Measurements from ENCODE around the gene FBXO11.

DNA sequence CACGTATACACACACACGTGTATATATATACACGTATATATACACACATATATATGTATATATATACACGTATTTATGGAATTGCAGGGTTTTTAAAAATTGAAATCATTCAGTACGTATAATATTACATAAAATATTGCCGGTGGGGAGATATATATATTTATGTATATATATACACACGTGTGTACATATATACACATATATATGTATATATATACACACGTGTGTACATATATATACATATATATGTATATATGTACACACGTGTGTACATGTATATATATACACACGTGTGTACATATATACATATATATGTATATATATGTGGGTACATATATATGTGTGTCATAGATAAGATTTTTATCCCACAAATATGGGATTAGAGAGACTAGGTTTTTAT lies 5.4 kb downstream of the FBXO11 start:
- TF ChIP-seq, protein P1, sequence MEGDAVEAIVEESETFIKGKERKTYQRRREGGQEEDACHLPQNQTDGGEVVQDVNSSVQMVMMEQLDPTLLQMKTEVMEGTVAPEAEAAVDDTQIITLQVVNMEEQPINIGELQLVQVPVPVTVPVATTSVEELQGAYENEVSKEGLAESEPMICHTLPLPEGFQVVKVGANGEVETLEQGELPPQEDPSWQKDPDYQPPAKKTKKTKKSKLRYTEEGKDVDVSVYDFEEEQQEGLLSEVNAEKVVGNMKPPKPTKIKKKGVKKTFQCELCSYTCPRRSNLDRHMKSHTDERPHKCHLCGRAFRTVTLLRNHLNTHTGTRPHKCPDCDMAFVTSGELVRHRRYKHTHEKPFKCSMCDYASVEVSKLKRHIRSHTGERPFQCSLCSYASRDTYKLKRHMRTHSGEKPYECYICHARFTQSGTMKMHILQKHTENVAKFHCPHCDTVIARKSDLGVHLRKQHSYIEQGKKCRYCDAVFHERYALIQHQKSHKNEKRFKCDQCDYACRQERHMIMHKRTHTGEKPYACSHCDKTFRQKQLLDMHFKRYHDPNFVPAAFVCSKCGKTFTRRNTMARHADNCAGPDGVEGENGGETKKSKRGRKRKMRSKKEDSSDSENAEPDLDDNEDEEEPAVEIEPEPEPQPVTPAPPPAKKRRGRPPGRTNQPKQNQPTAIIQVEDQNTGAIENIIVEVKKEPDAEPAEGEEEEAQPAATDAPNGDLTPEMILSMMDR (IDR thresholded peaks at IDR 0.05; ENCODE audit: low read length): no peak
- TF ChIP-seq EZH2 (optimal IDR thresholded peaks at IDR 0.05; ENCODE audit: low read depth, low read length): no peak
